Left hindlimb (tissue), 1 donor: Measurements from ENCODE around the gene APOD.
A peak's percentile ranks its signal among the peaks of the same experiment; 100 is the strongest.

ENCODE experiments used
- DNase-seq: peaks from one replicate; pipeline ENCODE4 v3.0.0-alpha.2; 2018

Gene APOD

GRCh38 chr3:195551381-195551978 lies 32.3 kb downstream of the APOD start:
- no peak for DNase-seq

- DNase-seq = no peak
Observed at GRCh38 chr3:195550723-195551122, 33.0 kb downstream of the APOD start.

- DNase-seq = no peak
Observed at GRCh38 chr3:195549931-195550519, 33.7 kb downstream of the APOD start.

- no peak for DNase-seq
Observed at GRCh38 chr3:195548987-195549386, 34.8 kb downstream of the APOD start.

GRCh38 chr3:195548501-195548900 lies 35.2 kb downstream of the APOD start:
- DNase-seq = no peak

- DNase-seq = no peak
Observed at GRCh38 chr3:195548006-195548405, 35.7 kb downstream of the APOD start.

GRCh38 chr3:195546130-195546560 lies 37.6 kb downstream of the APOD start:
- DNase-seq = no peak

- DNase-seq = peak; percentile 30
Observed at GRCh38 chr3:195544634-195545033, 39.1 kb downstream of the APOD start.

GRCh38 chr3:195544230-195544536 lies 39.6 kb downstream of the APOD start:
- peak; percentile 34 for DNase-seq

- peak; percentile 45 for DNase-seq
Observed at GRCh38 chr3:195543500-195544229, 40.1 kb downstream of the APOD start.

GRCh38 chr3:195542698-195543499 lies 40.8 kb downstream of the APOD start, which contains the start of gene PPP1R2:
Gene PPP1R2, minus strand, starts transcription at chr3:195543325. Its CDS starts 300 bp downstream, at chr3:195543025.
- peak; percentile 93 for DNase-seq

- DNase-seq = no peak
Observed at GRCh38 chr3:195542316-195542697, 41.4 kb downstream of the APOD start.

GRCh38 chr3:195540511-195540910 lies 43.2 kb downstream of the APOD start:
- no peak for DNase-seq

- no peak for DNase-seq
Observed at GRCh38 chr3:195540027-195540426, 43.7 kb downstream of the APOD start.

- DNase-seq = no peak
Observed at GRCh38 chr3:195539479-195539878, 44.3 kb downstream of the APOD start.

GRCh38 chr3:195537995-195538394 lies 45.7 kb downstream of the APOD start:
- no peak for DNase-seq

GRCh38 chr3:195535293-195535692 lies 48.4 kb downstream of the APOD start:
- DNase-seq = no peak

GRCh38 chr3:195532834-195533233 lies 50.9 kb downstream of the APOD start:
- DNase-seq = no peak

GRCh38 chr3:195532345-195532744 lies 51.4 kb downstream of the APOD start:
- no peak for DNase-seq

GRCh38 chr3:195531683-195532082 lies 52.1 kb downstream of the APOD start:
- no peak for DNase-seq

- no peak for DNase-seq
Observed at GRCh38 chr3:195526492-195526891, 57.2 kb downstream of the APOD start.

- DNase-seq = no peak
Observed at GRCh38 chr3:195524171-195524896, 59.4 kb downstream of the APOD start.
